Right forelimb (tissue), 1 donor: ENCODE data around the gene FBXW8.

Experiments used
- DNase-seq: peaks from one replicate; pipeline ENCODE4 v3.0.0-alpha.2; 2018

Gene FBXW8

DNA sequence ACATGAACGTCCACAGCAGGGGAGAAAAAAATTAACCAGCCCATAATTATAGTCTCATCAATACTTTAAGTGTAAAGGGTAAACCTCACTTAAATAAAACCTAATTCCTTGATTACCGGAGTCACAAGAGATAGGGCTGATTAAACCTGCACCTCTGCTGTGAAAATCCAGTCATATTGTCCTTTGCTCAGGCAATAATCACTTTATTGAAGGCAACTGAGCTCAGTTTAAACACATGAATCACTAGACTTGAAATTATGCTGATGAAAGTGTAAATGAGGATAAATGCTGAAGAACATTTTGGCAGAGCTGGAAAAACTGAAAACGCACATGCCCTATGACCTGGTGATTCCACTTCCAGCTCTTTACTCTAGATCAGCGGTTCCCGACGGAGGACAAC, 22.9 kb upstream of the FBXW8 start:
- no peak for DNase-seq

DNA sequence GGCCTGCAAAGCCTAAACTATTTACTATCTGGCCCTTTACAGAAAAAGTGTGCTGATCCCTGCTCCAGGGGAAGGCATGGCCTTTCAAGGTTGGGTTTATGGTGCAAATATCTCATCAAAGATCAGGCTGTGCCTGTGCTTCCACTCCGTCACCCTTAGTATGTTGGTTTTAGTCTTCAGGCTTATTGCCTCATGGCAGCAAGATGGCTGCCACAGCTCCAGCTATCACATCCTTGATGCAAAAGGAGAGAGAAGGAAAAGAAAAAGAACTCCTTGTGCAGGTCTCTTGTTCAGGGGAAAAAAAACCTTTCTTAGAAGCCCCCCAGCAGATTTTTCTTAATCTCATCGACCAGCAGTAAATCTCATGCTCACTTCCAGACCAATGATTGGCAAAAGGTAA, 20.4 kb upstream of the FBXW8 start:
- DNase-seq, result no peak

DNA sequence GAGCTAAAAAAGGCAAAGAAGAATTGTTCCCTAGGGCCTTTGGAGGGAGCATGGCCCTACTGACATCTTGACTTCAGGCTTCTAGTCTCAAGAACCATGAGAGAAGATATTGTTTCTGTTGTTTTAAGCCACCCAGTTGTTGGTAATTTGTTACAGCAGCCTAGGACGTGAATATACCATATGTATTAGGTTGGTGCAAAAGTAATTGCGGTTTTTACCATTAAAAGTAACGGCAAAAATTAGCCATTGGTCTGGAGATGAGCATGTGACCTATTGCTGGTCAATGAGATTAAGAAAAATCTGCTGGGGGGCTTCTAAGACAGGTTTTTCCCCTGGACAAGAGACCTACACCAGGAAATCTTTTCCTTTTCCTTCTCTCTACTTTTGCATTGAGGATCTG, 19.7 kb upstream of the FBXW8 start:
- no peak for DNase-seq

DNA sequence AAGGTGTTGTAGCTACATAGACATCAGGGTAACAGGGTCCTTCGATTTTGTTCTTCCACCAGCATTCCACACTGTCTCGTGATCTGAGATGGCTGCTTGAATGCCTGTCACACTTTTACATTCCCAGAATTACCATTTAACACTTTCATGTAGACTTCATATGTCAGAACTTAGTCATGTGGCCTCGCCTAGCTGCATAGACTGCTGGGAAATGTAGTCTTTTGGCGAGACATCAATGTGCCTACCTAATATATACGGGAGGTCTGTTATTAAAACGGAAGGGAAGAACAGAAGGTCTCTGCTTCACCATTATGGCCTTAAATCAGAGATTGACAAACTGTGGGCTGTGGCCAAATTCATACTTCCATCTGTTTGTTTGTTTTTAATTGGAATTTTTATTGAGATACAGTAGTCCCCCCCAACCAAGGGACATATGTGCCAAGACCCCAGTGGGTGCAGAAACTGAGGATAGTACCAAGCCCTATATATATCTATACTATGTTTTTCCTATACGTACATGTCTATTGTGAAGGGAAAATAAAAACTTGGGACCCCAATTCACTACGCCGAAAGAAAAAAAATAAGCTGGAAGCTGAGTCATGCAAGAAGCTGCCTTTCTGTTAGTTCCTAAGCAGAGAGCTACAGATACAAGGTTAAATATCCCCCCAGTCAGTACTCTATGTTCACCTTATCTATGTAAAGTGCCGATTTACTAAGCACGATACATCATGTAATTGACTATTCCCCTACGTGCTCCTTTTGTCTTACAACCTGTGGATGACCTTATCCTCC, 18.2 kb upstream of the FBXW8 start:
- no peak for DNase-seq

DNA sequence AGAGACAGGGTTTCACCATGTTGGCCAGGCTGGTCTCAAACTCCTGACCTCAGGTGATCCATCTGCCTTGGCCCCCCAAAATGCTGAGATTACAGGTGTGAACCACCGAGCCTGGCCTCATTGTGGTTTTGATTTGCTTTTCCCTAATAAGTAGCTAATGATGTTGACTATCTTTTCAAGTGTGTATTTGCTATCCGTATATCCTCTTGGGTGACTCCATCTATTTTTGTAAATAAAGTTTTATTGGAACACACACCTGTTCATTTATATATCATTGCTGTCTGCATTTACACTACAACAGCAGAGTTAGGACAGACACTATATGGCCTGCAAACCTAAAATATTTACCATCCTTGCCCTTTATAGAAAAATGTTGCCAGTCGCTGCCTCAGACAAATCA, 15.8 kb upstream of the FBXW8 start:
- DNase-seq, result no peak

DNA sequence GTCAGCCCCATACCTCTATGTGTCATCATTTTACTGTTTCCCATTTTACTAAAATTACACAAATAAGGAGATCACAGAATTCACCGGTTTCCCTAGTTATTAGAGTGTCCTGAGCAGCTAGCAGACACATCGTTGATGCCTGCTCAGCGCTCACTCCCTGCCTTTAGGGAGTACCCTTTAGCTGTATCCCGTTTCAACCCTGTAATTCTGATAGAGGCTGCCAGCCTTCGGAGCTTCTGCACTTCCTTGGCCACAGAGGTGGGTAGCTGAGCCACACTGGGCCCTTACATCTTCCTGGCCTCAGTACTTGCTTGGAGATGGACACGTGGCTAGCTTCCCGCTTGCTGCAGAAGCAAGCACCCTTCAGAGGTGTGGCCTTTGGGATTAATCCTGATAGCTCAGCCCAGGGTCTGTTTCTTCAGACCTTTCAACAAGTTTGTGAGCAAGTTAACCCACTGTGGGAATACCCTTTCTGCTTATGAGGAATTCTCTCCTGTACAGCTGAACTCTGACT, 14.3 kb upstream of the FBXW8 start:
- no peak for DNase-seq

DNA sequence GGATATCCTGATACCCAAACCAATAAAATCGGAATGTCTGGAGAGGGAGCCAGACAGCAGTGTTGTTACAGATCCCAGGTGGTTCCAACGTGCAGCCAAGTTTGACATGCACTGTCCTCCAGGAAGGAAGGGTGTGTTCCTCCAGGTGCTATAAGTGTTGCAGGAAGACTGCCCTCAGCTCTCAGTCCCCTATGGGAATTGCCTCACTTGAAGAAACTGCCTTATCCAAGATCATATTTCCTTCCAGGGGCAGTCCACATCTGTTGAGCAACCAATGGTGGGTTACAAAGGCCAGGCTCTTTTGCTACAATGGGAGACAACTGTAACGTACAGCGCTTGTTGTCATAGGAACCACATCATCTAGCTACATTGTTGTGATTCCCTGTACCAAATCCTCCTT, 13.3 kb upstream of the FBXW8 start:
- DNase-seq, result no peak

DNA sequence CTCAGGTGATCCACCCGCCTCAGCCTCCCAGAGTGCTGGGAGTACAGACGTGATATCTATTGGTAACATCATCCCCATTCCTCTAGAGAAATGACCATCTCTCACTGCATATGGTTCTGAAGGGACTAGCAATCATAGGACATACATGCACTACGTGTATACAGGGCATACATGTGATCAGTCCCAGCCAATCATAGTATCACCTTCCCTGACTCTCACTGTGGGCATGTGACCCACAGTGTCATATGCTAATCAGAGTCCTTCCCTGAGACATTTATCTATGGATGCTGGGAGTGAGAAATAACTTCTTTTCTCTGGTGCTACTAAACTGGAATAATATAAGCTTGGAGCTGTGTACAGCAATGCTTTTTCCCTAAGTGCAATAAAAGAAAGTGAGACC, 12.1 kb upstream of the FBXW8 start:
- no peak for DNase-seq

DNA sequence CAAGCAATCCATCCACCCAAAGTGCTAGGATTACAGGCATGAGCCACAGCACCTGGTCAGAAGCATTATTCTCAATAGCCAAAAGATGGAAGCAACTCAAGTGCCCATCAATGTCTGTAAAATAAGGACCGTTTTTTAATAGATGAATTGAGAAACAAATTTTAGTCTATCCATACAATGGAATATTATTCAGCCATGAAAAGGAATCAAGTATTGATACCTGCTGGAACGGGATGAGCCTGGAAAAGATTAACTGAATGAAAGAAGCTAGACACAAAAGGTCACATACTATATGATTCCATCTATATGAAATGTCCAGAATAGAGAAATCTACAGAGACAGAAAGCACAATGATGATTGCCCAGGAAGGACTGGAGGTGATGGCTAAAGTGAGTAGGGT, 9.1 kb upstream of the FBXW8 start:
- DNase-seq, result no peak

DNA sequence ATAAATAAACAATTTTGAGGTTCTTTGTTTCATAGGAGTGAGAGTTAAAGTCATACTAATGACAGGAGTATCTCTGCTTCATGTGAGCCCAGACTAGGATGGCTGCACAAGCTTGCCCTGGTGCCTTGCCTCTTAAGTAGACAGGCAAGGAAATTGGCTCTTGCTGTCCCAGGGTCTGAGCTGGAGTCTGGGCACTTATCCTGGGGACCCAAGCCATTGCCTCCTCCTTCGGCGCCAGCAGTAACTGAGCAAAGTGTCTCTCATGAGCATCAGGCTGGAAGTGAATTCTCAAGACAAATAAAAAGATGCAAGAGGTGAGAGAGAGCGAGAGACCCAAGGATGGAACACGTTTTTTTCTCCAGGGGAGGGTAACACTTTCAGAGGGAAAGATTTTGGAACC, 6.9 kb upstream of the FBXW8 start:
- DNase-seq, result no peak

DNA sequence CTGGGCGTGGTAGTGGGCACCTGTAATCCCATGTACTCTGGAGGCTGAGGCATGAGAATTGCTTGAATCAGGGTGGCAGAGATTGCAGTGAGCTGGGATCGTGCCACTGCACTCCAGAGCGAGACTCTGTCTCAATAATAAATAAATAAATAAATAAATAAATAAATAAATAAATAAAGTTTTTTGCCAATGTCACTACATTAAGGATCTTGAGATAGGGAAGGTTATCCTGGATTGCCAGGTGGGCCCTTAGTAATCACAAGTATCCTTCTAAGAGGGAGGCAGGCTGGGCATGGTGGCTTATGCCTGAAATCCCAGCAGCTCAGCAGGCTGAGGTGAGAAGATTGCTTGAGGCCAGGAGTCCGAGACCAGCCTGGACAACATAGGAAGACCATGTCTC, 4.5 kb upstream of the FBXW8 start:
- no peak for DNase-seq

DNA sequence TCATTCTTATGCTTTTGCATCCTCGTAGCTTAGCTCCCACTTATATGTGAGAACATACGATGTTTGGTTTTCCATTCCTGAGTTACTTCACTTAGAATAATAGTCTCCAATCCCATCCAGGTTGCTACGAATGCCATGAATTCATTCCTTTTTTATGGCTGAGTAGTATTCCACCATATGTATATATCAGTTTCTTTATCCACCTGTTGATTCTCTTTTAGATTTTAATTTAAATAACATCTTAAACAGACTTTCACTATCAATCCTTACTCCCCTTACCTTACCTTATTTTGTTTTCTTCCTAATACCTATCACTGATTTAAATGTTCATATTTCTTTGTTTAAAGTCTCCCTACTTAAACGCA, 488 bp upstream of the FBXW8 start:
- no peak for DNase-seq

DNA sequence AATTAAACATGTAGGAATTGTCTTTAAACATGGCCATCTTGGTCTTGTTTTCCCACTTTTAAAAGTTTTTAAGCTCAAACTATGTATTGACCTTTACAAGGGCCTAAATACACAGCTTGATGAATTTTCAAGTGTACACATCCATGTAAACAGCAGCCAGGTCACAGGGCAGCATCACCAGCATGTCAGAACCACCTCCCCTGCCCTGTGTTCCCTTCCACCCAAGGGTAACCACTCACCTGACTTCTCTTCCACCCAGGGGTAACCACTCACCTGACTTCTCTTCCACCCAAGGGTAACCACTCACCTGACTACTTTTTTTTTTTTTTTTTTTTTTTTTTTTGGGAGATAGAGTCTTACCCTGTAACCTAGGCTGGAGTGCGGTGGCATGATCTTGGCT, 4.6 kb downstream of the FBXW8 start:
- no peak for DNase-seq

DNA sequence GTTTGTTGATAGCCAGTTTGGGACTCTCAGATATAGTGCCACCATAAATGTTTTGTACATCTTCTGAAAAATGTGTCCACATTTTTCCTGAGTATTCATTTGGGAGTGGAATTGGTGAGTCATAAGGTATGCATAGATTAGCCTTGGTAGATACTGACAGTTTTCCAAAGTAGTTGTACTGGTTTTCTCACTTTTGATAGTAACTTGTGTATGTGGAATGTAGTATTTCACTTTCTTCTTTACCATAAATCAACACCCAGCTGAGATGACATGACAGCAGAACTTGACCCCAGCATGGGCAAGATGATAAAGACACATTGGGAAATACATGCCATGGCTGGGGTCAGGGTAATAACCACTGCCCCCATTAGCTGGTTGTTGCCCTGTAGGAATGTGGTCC, 5.4 kb downstream of the FBXW8 start:
- no peak for DNase-seq

DNA sequence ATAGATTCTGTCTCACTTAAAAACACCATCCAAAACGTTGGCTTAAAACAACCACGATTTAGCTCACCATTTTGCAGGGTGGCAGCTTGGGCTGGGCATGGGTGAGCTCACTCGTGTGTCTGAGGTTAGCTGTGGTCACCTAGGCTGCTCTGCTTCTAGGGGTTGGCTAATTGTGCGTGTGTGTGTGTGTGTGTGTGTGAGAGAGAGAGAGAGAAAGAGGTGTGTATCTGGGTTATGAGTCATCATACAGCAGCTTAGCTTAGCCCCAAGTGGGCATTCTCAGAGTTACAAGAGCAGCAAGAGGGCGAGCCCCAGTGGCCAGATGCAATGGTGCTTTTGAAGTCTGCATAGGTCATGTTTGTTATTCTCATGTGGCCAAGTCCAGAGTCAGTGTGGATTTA, 6.0 kb downstream of the FBXW8 start:
- DNase-seq, result no peak

DNA sequence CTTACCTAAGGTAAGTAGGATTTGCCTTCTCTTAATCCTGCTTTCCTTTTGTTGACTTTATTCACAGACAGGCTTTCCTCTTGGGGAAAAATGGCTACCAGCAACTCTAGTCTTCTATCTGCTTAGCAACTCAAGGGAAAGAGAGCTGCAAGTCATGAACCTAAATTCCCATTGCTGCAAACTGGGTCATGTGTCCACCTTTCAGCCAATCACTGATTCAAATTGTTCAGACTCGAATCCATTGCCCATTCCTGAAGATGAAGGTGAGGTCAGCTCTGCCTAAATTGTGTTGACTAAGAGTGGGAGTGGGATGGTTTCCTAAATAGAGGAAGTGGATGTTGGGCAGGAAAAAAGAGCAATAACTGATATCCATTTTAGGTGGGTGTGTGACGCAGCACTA, 7.7 kb downstream of the FBXW8 start:
- DNase-seq, result no peak

DNA sequence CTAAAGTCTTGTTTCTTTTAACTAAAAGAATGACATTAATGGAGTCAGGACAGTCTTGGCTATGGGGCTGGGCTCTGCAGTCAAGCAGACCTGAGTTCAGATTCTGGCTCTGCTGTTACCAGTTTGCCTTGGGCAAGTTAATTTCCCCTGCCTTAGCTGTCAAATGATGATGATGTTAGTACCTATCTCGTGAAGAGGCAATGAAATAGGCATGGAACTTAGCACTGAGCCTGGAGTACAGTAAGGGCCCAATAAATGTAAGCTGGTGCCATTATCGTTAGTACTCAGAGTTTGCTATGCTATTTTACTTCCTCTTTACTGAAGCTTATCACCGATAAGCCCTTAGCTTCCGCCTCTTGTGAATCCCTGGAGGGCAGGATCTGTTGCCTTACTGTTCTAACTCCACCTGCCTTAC, 8.5 kb downstream of the FBXW8 start:
- DNase-seq, result no peak

DNA sequence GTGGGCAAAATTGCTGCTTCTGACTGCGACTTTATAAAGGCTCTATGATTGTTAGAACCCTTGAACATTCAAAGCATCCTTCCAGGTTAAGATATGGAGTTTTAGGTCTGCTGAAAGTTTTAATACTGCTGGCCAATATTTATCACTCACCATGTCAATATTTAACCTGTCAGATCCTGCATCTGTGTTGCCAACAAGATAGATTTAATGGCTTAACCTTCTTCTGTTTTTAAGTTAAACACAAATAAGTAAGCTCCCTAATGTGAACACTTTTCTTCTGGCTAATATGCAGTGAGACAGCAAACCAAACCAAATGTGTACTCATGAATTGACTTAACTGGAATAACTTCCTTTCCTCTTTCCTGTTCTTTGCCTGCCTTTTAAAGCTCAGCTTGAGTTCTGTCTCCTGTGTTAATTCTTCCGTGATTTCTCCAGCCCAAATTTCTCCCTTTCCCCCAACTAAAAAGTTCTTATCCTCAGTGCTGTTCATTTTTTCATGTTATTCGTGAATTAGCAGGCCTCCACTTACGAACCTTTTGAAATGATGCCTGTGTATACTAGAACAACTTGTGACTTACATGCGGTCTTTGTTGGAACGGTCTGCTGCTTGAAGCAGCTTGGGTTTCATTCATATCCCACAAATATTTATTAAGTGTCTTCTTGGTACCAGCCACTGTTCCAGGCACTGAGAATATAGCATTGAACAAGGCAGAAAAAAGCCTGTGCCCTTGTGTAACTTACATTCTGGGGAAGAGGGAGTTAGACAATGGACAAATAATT, 9.1 kb downstream of the FBXW8 start:
- DNase-seq, result no peak

DNA sequence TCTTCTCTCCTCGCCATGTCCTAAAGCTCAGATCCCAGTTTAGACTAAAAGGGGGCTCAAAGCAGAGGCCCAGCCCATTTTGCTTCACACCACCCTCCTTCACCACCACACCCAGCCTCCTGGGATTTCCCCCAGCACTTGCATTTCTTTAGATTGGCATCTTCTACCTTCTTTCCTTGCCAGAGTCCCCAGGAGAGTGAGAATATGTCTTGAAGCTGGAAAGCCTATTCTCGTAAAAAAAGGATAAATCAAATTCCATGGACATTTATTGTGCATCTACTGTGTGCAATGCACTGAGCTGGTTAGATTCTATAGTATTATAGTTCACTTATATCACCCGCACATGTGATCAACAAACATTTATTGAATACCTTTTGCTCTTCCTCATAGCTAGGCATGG, 10.2 kb downstream of the FBXW8 start:
- DNase-seq, result no peak

DNA sequence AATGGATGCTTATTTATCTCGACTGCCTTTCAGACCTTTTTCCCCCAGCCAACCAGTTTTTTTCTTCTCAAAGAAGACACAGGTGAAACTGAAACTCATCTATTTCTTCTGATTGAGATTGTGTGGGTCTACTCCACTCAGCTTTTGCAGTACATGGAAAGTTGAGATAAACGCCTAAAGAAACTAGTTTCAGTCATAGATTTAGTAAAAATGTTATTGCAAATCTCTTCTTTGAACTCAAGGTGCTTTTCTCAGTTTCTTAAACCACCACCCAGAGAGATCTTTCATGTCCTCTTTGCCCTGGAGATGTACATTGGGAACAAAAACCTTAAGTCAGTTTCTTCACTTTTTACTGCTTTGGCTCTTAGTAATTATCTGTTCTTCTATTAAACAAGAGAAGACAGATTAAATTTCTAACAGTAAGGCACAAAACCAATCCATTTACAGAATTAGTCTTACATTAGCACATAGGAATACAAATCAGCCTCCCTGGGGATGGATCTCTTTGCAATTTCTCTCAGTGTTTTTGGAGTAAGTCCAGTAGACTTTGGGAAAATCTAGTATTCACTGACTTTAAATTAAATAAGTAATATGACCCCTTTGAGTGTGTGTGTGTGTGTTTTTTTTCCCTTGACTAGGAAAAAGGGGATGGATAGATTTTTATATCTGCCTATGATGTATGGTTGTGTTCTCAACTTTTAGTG, 11.6 kb downstream of the FBXW8 start:
- DNase-seq, result no peak

DNA sequence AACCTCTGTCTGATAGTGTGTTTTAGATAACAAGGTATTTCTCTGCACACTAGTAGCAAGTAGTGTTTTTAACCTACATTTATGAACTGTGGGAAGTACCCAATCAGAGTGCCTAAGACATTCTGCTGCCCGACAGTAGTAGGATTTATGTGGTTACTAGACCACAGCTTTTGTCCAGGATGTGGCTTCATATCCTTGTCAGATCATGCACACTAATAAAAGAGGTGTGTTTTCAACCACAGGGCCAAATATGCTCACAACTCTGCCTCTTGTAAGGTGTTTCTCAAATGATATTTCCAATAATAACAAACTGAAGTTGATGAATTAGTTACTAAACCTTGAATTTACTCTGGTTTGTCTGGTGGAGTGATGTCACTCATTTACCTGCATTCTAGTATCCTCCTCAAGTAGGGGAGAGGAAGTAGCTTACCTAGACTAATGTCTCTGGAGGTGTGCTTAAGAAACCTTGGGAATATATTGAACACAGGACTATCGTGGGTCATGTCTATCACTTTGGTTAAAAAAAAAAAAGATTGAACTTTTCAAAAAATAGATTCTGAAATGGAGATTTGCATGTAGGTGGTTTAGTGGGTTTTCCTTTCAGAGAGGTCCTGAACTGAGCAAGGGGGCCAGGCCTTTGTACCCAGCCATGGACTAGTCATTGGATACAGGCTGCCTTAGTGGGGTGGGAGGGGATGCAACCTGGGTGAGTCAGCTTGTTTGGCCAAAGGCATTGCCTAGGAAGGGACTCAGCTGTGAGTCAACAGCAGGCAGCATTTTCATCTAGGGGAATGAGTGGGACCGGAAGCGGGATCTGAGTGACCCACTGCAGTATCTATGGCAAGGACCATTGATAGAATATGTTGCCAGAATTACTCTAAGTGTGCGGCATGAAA, 14.1 kb downstream of the FBXW8 start:
- DNase-seq, result no peak
